Tibial nerve (tissue), 4 donors: ENCODE results near the gene AMPD1. TPM values are rescaled to one million over a fixed set of nuclear protein-coding genes. Genes with fewer than 3 reads are reported as not detected.

Experiments used
- DNase-seq, 2 donors: peaks; one replicate each; pipeline ENCODE4 v3.0.0-alpha.2; 2019; ENCODE audit warnings: low spot score in 2 of 2
- H3K27ac ChIP-seq, 4 donors: fragments of 200-600 bp; sonication (generic) in 3 of 4; one replicate each; pipeline ENCODE4 v1.5.1; 2017 to 2019; ENCODE audit warnings: mild to moderate bottlenecking in 1 of 4
- H3K27me3 ChIP-seq, 2 donors: fragments of 200-600 bp; sonication (generic) in 1 of 2; one replicate each; pipeline versions ENCODE4 v1.5.1 to v1.6.0; 2017 to 2019
- H3K36me3 ChIP-seq, 3 donors: fragments of 200-600 bp; sonication (generic); one replicate each; pipeline ENCODE4 v1.5.1; 2018 to 2019
- H3K4me1 ChIP-seq, 4 donors: fragments of 200-600 bp; sonication (generic) in 3 of 4; one replicate each; pipeline ENCODE4 v1.5.1; 2017 to 2019
- H3K4me3 ChIP-seq, 4 donors: fragments of 200-600 bp; sonication (generic) in 3 of 4; one replicate each; pipeline ENCODE4 v1.5.1; 2017 to 2019; ENCODE audit warnings: mild to moderate bottlenecking in 1 of 4, moderate library complexity in 1 of 4
- H3K9me3 ChIP-seq, 4 donors: fragments of 200-600 bp; sonication (generic) in 3 of 4; one replicate each; pipeline ENCODE4 v1.5.1; 2017 to 2019
- EP300 ChIP-seq, 2 donors: sonication (generic); formaldehyde crosslinking; IDR thresholded peaks; one replicate each; pipeline ENCODE4 v1.6.1; 2017; ENCODE audit warnings: antibody characterized with exemption in 2 of 2, mild to moderate bottlenecking in 1 of 2
- POLR2A ChIP-seq, 2 donors: fragments of 450-650 bp; IDR thresholded peaks; one replicate each; pipeline ENCODE4 v1.6.1; 2017; ENCODE audit warnings: antibody characterized with exemption in 2 of 2, mild to moderate bottlenecking in 2 of 2, moderate library complexity in 2 of 2
- WGBS, 2 donors: methylation state at CpG; one replicate each; pipeline ENCODE4 v1.1.5; 2018; 5-methylcytosine and 5-hydroxymethylcytosine counted together
- total RNA-seq, 4 donors: library from RNA; depleted of rRNA; stranded (reverse); fragments of >200 nt; gene quantifications; one replicate each; pipeline ENCODE4 v1.1.0, GENCODE V29; 2016
- TF ChIP-seq, protein P1 (sequence below), 5 experiments: fragments of 200-600 bp in 3 of 5; fragments of 450-650 bp in 2 of 5; sonication (generic) in 3 of 5; IDR thresholded peaks; one replicate each; pipeline ENCODE4 v1.5.1; 2016 to 2019; ENCODE audit warnings: antibody characterized with exemption in 5 of 5, mild to moderate bottlenecking in 3 of 5, moderate library complexity in 2 of 5

AMPD1 gene
- total RNA-seq, 4 donors from 2014 or later, result not detected

DNA sequence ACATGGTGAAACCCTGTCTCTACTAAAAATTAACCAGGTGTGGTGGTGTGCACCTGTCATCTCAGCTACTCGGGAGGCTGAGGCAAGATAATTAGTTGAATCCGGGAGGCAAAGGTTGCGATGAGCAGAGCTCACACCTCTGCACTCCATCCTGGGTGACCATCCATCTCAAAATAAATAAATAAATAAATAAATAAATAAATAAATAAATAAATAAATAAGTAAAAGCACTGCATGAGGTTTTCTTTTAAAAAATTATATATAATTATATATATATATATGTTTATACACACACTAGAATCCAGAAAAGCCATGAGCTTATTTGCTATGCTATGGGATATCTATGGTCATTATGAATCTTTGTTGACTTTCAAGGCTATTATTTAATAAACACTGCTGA is 2.4 kb downstream of the AMPD1 start:
- Histone ChIP-seq H3K9me3 (no peaks in the 10 kb centered on the region), H3K36me3 (no peaks in the 10 kb centered on the region), H3K4me1 (no peaks in the 10 kb centered on the region), H3K27ac (no peak overlapping the region), H3K27me3 (peaks cover 0 to 3% of the 10 kb centered on the region in 2 donors), H3K4me3 (no peak overlapping the region)
- WGBS, 2 donors, result 90 to 93% methylated on average over 3 of the region's 3 CpGs
- TF ChIP-seq, protein P1, sequence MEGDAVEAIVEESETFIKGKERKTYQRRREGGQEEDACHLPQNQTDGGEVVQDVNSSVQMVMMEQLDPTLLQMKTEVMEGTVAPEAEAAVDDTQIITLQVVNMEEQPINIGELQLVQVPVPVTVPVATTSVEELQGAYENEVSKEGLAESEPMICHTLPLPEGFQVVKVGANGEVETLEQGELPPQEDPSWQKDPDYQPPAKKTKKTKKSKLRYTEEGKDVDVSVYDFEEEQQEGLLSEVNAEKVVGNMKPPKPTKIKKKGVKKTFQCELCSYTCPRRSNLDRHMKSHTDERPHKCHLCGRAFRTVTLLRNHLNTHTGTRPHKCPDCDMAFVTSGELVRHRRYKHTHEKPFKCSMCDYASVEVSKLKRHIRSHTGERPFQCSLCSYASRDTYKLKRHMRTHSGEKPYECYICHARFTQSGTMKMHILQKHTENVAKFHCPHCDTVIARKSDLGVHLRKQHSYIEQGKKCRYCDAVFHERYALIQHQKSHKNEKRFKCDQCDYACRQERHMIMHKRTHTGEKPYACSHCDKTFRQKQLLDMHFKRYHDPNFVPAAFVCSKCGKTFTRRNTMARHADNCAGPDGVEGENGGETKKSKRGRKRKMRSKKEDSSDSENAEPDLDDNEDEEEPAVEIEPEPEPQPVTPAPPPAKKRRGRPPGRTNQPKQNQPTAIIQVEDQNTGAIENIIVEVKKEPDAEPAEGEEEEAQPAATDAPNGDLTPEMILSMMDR (IDR thresholded peaks at IDR 0.05), result no peak
- TF ChIP-seq POLR2A (IDR thresholded peaks at IDR 0.05), result no peak
- TF ChIP-seq EP300 (IDR thresholded peaks at IDR 0.05), result no peak
- DNase-seq, result no peak

DNA sequence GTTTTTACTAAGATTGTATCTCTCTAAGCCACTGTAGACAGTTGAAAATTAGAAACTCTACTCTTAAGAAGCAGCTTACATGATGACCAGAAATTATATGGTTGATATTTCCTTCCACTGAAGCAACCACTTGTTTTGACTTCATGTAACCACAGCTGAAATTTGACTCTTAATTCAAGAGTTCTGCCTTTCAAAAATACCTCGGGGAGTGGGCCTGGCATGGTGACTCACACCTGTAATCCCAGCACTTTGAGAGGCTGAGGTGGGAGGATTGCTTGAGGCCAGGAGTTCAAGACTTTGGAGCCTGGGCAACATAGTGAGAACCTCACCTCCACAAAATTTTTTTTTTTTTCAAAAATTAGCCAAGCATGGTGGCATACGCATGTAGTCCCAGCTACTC is 4.3 kb downstream of the AMPD1 start:
- H3K9me3 ChIP-seq, result no peaks in the 10 kb centered on the region
- H3K36me3 ChIP-seq, result no peaks in the 10 kb centered on the region
- 78 to 84% methylated on average over 2 of the region's 2 CpGs for WGBS, 2 donors
- no peak for TF ChIP-seq EP300 (IDR thresholded peaks at IDR 0.05)
- TF ChIP-seq, protein P1 (IDR thresholded peaks at IDR 0.05), result no peak
- no peak for TF ChIP-seq POLR2A (IDR thresholded peaks at IDR 0.05)
- peaks cover 0 to 3% of the 10 kb centered on the region in 2 donors for H3K27me3 ChIP-seq
- H3K27ac ChIP-seq, result no peak overlapping the region
- no peak for DNase-seq
- H3K4me3 ChIP-seq, result no peak overlapping the region
- H3K4me1 ChIP-seq, result no peaks in the 10 kb centered on the region

DNA sequence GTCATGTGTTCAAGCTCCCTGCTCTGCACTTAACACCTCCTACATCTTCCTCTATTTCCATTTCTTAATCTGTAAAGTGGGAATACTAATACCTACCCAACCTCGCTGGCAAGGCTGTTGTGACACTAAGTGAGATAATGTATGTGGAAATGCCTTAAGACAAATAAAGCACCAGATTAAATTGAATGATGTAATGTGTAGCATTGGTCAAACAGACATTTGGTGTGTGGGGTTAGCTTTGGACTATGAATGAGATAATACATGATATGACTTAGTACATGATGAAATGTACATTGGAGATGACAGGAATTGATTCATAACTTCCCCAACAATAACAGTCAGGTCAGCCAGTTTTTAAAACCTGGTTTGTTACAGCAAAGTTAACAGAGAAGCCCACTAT is 5.2 kb downstream of the AMPD1 start:
- 73 to 83% methylated on average over 1 of the region's 1 CpG for WGBS, 2 donors
- no peak for DNase-seq

DNA sequence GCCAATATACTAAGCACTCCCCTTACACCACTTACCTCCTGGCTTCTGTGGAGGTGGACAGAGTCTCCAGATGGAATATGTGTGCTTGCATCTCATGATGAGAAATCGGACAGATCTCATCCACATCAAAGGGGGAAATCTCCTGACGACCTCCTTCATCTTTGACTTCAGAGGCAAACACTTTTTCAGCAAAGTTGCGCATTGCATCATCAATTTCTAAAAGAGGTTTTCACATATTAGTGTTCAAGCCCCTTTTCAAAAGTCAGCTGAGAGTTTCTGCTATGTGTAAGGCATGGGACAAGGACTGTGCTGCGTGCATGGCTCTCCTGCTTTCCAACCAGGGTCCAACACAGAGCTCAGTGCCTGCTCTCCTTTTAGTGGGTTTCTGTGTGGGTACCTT is 6.8 kb downstream of the AMPD1 start:
- Histone ChIP-seq H3K9me3 (no peaks in the 10 kb centered on the region), H3K4me3 (no peak overlapping the region), H3K27ac (no peak overlapping the region), H3K36me3 (no peaks in the 10 kb centered on the region), H3K4me1 (no peaks in the 10 kb centered on the region), H3K27me3 (peaks cover 0 to 4% of the 10 kb centered on the region in 2 donors)
- DNase-seq, result no peak
- TF ChIP-seq, protein P1 (IDR thresholded peaks at IDR 0.05), result no peak
- TF ChIP-seq EP300 (IDR thresholded peaks at IDR 0.05) (no peak), POLR2A (IDR thresholded peaks at IDR 0.05) (no peak)
- 83 to 88% methylated on average over 4 of the region's 4 CpGs for WGBS, 2 donors

More for the DNA sequence above, 5.2 kb downstream of the AMPD1 start:
- H3K27ac ChIP-seq, result no peak overlapping the region
- no peaks in the 10 kb centered on the region for H3K4me1 ChIP-seq
- TF ChIP-seq, protein P1 (IDR thresholded peaks at IDR 0.05), result no peak
- TF ChIP-seq POLR2A (IDR thresholded peaks at IDR 0.05), result no peak
- TF ChIP-seq EP300 (IDR thresholded peaks at IDR 0.05), result no peak
- H3K36me3 ChIP-seq, result no peaks in the 10 kb centered on the region
- no peaks in the 10 kb centered on the region for H3K9me3 ChIP-seq
- peaks cover 0 to 5% of the 10 kb centered on the region in 2 donors for H3K27me3 ChIP-seq
- no peak overlapping the region for H3K4me3 ChIP-seq

DNA sequence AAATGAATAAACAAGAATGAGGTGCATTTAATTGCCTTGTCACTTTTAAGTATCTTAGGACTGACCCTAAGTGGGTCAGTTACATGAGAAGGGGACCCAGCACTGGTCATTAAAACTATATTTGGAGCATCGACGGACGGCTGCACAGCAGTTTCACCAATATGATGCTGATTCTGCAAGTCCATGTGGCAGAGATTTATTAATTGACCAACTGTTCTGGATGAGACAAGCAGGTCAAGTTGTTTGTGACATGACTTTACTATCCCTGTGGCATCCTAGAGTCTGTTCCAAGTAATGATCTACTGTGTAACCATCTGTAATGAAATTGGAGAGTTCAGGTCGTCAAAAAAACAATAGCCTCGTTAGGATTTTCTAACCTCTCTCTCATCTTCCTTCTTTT is 9.5 kb downstream of the AMPD1 start:
- no peak for DNase-seq
- WGBS, 2 donors, result 78 to 79% methylated on average over 5 of the region's 5 CpGs
- Histone ChIP-seq H3K9me3 (no peaks in the 10 kb centered on the region), H3K4me1 (no peaks in the 10 kb centered on the region), H3K4me3 (no peak overlapping the region), H3K27me3 (peaks cover 0 to 9% of the 10 kb centered on the region in 2 donors), H3K36me3 (no peaks in the 10 kb centered on the region), H3K27ac (no peak overlapping the region)
- TF ChIP-seq EP300 (IDR thresholded peaks at IDR 0.05) (no peak), POLR2A (IDR thresholded peaks at IDR 0.05) (no peak)
- TF ChIP-seq, protein P1 (IDR thresholded peaks at IDR 0.05), result no peak
